Measurements from ENCODE around the gene SH3GL2.

Gene SH3GL2

DNA sequence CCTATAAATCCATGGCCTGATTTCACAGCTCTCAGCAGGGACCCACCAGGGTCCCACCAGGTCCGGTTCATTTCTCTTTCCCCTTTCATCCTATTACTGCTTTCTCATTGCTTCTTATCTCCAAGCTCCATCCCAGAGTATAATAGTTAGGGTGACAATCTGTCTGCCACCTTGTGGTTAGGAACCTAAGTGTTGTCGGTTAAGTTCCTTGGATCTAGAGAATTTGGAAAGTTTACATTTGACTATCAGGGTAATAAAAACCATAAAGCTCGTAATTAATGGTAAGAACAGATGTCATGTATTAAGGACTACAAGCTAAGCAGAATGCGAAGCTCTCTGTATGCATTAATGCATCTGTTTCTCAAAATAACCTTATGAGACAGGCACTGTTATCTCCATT, 259.1 kb downstream of the SH3GL2 start:
- Histone ChIP-seq H4K20me1 (ENCODE audit: control insufficient read depth, insufficient read depth, low read depth, low read length) (no peaks in the 10 kb centered on the region), H3K4me3 (ENCODE audit: low read length) (no peak overlapping the region), H3K9me3 (ENCODE audit: control insufficient read depth, insufficient read depth, low read length) (no peaks in the 10 kb centered on the region), H3K27me3 (ENCODE audit: control insufficient read depth, low read length) (no peaks in the 10 kb centered on the region), H3K36me3 (ENCODE audit: control insufficient read depth, low read length) (no peaks in the 10 kb centered on the region), H3F3A (ENCODE audit: control insufficient read depth, insufficient read depth) (no peaks in the 10 kb centered on the region), H3K79me2 (ENCODE audit: control insufficient read depth, low read length) (no peaks in the 10 kb centered on the region), H3K9me2 (replicated peaks; ENCODE audit: control insufficient read depth, low read length) (no peaks in the 10 kb centered on the region), H3K4me2 (ENCODE audit: low read length) (no peak overlapping the region), H3K27ac (ENCODE audit: low read depth, low read length) (no peak overlapping the region), H3K4me1 (ENCODE audit: control insufficient read depth, low read length) (no peaks in the 10 kb centered on the region)
- TF ChIP-seq, protein P1, sequence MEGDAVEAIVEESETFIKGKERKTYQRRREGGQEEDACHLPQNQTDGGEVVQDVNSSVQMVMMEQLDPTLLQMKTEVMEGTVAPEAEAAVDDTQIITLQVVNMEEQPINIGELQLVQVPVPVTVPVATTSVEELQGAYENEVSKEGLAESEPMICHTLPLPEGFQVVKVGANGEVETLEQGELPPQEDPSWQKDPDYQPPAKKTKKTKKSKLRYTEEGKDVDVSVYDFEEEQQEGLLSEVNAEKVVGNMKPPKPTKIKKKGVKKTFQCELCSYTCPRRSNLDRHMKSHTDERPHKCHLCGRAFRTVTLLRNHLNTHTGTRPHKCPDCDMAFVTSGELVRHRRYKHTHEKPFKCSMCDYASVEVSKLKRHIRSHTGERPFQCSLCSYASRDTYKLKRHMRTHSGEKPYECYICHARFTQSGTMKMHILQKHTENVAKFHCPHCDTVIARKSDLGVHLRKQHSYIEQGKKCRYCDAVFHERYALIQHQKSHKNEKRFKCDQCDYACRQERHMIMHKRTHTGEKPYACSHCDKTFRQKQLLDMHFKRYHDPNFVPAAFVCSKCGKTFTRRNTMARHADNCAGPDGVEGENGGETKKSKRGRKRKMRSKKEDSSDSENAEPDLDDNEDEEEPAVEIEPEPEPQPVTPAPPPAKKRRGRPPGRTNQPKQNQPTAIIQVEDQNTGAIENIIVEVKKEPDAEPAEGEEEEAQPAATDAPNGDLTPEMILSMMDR (IDR thresholded peaks at IDR 0.05; ENCODE audit: low read depth, low read length, poor library complexity, severe bottlenecking), result no peak
- TF ChIP-seq EZH2phosphoT487 (IDR thresholded peaks at IDR 0.05; ENCODE audit: borderline replicate concordance, low read length), result no peak

DNA sequence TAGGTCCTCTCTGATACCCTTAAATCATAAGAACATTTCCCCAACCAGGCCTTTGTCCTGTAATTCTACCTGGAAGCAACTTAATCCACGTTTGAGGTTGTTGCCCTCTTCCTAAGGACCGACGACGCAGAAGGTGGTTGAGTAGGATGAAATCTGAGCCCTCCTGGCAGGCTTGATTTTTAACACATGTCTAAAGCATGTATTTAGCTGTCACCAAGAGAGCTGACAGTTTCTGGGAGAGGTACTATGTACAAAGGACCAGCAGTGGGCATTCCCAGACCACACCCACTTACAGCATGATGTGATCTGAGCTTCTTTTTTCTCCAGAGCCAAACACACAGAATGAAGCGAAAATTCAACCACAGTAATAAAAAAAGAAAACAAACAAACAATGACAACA, 260.9 kb downstream of the SH3GL2 start:
- no peak for TF ChIP-seq EZH2phosphoT487 (IDR thresholded peaks at IDR 0.05; ENCODE audit: borderline replicate concordance, low read length)
- TF ChIP-seq, protein P1 (IDR thresholded peaks at IDR 0.05; ENCODE audit: low read depth, low read length, poor library complexity, severe bottlenecking), result no peak

DNA sequence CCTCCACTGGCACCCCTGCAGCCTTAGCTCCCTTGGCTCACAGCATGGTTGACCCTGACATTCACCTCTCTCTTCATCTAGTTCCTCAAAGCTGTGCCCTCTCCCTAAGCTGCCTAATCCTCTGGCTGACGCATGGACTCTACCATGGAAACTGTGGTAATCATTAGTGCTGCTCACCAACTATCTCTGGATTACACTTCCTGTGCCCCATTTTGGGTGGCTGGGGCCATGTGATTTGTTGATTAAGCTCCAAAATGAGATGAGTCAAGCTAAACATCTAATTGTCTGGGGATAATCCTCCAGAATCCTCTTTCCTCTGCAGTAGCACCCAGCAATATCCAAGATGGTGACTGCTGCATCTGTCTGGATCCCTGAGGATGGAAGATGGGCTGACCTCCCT, 264.4 kb downstream of the SH3GL2 start:
- no peaks in the 10 kb centered on the region for H4K20me1 ChIP-seq (ENCODE audit: control insufficient read depth, insufficient read depth, low read depth, low read length)
- no peaks in the 10 kb centered on the region for H3K79me2 ChIP-seq (ENCODE audit: control insufficient read depth, low read length)
- H3K9me2 ChIP-seq (replicated peaks; ENCODE audit: control insufficient read depth, low read length), result no peaks in the 10 kb centered on the region
- peaks cover 4% of the 10 kb centered on the region; the same call in 1 of the 2 replicates for H3K9me3 ChIP-seq (ENCODE audit: control insufficient read depth, insufficient read depth, low read length)
- no peak overlapping the region for H3K27ac ChIP-seq (ENCODE audit: low read depth, low read length)
- H3K4me3 ChIP-seq (ENCODE audit: low read length), result no peak overlapping the region
- no peak overlapping the region for H3K4me2 ChIP-seq (ENCODE audit: low read length)
- H3K36me3 ChIP-seq (ENCODE audit: control insufficient read depth, low read length), result no peaks in the 10 kb centered on the region
- H3K27me3 ChIP-seq (ENCODE audit: control insufficient read depth, low read length), result no peaks in the 10 kb centered on the region
- no peak for TF ChIP-seq EZH2phosphoT487 (IDR thresholded peaks at IDR 0.05; ENCODE audit: borderline replicate concordance, low read length)
- TF ChIP-seq, protein P1 (IDR thresholded peaks at IDR 0.05; ENCODE audit: low read depth, low read length, poor library complexity, severe bottlenecking), result no peak
- no peaks in the 10 kb centered on the region for H3F3A ChIP-seq (ENCODE audit: control insufficient read depth, insufficient read depth)
- H3K4me1 ChIP-seq (ENCODE audit: control insufficient read depth, low read length), result no peaks in the 10 kb centered on the region

More for the DNA sequence above, 260.9 kb downstream of the SH3GL2 start:
- Histone ChIP-seq H3K9me3 (ENCODE audit: control insufficient read depth, insufficient read depth, low read length) (peaks cover 4% of the 10 kb centered on the region; the same call in 1 of the 2 replicates), H3K36me3 (ENCODE audit: control insufficient read depth, low read length) (no peaks in the 10 kb centered on the region), H3K27ac (ENCODE audit: low read depth, low read length) (no peak overlapping the region), H3K4me2 (ENCODE audit: low read length) (no peak overlapping the region), H3K27me3 (ENCODE audit: control insufficient read depth, low read length) (no peaks in the 10 kb centered on the region), H3K9me2 (replicated peaks; ENCODE audit: control insufficient read depth, low read length) (no peaks in the 10 kb centered on the region), H3F3A (ENCODE audit: control insufficient read depth, insufficient read depth) (no peaks in the 10 kb centered on the region), H3K79me2 (ENCODE audit: control insufficient read depth, low read length) (no peaks in the 10 kb centered on the region), H3K4me3 (ENCODE audit: low read length) (no peak overlapping the region), H3K4me1 (ENCODE audit: control insufficient read depth, low read length) (no peaks in the 10 kb centered on the region), H4K20me1 (ENCODE audit: control insufficient read depth, insufficient read depth, low read depth, low read length) (no peaks in the 10 kb centered on the region)
